HG03442 (cell line): Measurements from ENCODE around the gene ACYP2.
A peak's percentile ranks its signal among the peaks of the same experiment; 100 is the strongest.
"Not testable (repeated sequence)": the region's sequence is repeated elsewhere in the genome, so short reads cannot be mapped to it uniquely, and the experiment has no call there.

Source experiments
- ATAC-seq: cut with Tn5 transposase; IDR thresholded peaks from one replicate; pipeline ENCODE4 v1.9.1; 2021; ENCODE audit warnings: mild to moderate bottlenecking, moderate library complexity; ENCODE audit not compliant: unreplicated experiment

ACYP2 gene

DNA sequence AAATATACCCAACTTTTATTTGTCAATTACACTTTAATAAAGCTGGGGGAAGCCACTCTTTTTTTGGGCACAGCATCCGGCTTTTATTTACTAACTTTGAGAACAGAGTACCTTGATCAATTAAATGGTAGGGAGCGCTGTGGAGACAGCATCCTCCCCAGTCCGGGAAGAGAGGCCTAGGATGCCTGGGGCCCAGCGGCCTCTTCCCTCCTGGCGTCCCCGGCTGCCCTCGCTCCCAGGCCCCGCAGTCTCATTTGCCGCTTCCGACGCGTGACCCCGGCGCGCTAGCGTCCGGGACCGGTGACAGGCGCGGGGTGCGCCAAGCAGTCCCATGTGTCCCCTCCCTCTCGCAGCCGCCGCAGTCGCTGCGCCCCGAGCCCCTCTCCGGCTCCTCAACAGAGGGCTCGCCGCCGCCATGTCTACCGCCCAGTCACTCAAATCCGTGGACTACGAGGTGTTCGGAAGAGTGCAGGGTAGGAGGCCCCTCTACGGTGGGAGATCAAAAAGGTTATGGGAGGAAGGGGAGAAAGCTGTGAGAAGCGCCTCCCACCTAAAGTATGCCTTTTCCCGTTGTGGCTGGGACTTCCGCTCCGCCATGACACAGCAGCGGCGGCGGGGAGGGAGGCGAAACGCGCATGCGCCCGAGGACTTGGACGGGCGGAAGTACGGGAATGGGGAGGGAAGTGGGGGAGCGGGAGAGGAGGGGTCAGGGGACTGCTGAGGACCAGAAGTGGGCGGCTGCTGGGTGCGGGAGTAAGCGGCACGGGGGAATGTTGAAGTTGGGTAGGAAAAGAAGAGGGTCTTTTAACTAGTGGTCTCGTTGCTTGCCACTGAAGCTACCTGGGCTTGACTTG lies at the start of gene ACYP2:
TSS of gene ACYP2 (plus strand) at position 332 of the 854 bp plus-strand sequence.
- peak; percentile 83 for ATAC-seq

DNA sequence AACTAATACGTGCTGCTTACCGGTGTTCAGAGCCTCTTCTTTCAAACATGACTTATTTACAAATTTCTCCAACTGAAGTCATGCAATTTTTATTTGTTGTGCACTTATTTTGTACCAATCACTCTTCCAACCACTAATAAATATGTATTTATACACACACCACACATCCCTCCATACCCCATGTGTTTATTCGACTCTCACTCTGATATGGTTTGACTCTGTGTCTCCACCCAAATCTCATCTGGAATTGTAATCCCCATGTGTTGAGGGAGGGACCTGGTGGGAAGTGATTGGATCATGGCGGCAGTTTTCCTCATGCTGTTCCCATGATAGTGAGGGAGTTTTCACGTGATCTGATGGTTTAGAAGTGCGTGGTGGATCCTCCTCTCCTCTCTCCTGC lies 49.5 kb upstream of the ACYP2 start:
- ATAC-seq: no peak

DNA sequence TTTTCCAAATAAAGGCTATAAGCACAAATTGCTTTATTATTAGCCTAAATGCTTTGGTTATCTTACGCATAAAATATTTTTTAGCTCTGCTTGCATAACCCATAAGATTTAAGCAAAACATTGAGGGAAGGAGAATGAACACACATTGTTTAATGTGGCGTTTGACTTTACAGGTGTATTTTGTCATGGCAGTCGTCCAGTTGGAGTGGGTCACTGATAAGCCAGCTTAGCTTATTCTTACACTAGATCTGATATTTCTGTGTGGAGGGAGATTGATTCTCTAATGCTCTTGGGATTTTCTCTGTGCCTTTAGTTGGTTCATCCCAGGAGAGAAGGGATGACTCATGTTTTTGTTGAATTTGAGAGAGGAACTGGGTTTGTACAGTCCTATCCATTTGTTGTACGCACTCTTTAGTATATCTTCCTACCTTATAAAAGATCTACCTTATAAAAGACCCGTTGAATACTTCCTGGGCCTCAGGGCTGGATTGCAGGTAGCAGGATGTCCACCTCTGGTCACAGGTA lies 47.5 kb upstream of the ACYP2 start:
- no peak for ATAC-seq

DNA sequence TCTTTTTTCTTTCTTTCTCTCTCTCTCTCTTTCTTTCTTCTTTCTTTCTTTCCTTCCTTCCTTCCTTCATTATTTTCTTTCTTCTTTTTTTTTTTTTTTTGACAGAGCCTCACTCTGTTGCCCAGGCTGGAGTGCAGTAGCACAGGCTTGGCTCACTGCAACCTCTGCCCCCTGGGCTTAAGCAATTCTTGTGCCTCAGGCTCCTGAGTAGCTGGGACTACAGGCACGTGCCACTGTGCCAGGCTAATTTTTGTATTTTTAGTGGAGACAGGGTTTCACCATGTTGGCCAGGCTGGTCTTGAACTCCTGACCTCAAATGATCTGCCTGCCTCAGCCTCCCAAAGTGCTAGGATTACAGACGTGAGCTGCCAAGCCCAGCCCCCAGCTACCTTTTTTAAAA lies 42.9 kb upstream of the ACYP2 start:
- not testable (repeated sequence) for ATAC-seq

DNA sequence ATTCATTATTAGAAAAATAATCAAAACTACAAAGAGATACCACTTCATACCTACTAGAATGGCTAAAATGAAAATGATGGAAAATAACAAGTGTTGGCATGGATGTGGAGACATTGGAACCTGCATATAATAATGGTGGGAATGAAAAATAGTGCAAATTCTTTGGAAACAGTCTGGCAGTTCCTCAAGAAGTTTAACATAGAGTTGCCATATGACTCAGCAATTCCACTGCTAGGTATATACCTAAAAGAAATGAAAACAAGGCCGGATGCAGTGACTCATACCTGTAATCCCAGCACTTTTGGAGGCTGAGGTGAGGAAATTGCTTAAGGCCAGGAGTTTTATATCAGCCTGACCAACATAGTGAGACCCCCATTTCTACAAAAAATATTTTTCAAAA lies 41.6 kb upstream of the ACYP2 start:
- ATAC-seq: peak; percentile 88

DNA sequence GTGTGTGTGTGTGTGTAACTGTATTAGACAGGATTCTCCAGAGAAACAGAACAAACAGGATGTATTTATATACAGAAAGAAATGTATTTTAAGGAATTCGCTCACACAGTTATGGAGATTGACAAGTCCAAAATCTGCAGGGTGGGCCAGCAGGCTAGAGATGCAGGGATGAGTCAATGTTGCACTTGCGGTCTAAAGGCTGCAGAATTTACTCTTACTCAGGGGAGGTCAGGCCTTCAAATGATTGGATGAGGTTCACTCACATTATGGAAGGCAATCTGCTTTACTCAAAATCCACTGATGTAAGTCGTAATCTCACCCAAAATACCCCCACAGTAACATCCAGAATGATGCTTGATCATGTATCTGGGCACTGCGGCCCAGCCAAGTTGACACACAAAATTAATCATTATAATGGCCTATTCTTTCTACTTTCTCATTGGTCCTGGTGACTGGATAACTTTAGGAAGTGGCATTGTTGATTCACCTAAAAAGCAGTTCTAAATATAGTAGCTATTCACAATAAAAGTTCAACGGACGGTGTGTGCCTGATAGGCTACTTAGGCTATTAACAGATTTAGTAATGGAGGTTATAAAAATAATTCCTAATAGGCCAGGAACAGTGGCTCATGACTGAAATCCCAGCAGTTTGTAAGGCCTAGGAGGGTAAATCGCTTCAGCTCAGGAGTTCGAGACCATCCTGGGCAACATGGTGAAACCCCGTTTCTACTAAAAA lies 40.6 kb upstream of the ACYP2 start:
- ATAC-seq: no peak

DNA sequence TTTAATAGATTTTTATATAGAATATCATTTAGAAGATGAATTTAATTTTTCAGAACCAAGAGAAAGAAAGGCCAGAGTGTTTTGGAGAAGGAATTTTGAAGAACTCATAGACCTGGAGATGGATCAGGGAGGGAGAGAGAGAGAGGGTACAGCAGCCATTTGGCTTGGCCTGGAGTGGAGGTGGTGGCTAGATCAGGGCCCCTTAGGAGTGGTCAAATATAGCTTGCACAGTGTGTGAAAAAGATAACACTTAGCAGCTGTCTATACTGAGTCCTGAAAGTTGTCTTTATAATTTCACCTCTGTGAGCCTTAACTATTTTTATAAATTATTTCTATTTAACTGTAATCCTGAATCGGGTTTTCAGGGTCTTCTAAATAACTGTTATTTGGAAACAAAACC lies 38.8 kb upstream of the ACYP2 start:
- ATAC-seq: no peak

DNA sequence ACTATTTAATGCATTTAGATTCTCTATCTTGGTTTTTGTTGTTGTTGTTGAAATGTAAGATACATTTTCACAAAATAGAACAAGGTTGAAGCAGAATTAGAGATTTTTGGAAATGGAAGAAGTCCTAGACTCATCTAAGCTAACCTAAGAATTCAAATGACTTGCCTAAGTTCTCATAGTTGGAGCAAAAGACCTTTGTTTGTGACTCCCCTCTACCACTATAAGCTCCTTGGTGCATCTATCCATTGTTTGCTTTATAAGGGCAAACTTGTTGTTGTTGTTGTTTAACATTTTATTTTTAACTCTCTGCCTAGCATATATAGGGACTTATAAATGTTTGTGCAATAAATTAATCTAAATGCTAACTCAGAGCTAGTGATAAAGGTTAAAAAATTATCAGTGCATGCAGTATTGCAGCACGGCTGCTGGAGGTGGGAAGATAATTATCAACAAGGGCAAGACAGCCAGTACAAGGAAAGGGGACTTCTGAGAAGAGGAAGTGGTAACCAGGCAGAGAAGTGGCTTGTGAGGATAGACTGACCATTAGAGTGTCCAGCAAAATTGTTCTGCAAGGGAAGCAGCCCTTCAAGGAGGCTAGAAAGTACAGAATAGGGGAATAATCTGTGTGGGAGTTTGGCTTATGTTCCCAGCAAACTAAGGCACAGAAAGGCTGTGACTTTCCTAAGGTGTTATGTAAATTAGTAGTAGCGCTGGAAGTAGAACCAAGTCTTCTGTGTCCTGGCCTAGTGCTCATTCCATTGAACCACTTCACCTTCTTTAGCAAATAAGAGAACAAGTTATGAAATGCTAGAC lies 38.1 kb upstream of the ACYP2 start:
- ATAC-seq: no peak

DNA sequence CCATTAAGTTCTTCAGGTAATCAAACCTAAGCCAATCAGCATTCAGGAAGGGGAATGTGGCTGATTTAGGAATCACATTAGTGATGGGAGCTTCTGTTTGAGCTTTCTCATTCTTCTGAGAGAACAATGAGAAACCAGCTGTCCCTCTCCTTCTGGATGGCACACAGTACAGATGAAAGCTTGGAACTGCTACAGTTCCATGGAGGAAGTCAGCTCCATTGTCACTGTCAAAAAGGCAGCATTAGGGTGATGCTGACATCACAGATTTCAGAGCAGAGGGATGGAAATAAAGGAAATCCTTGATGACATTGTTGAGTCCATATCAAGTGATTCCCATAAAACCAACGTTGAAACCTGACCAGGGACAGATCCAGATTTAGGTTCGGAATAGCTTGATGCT lies 36.1 kb upstream of the ACYP2 start:
- no peak for ATAC-seq

DNA sequence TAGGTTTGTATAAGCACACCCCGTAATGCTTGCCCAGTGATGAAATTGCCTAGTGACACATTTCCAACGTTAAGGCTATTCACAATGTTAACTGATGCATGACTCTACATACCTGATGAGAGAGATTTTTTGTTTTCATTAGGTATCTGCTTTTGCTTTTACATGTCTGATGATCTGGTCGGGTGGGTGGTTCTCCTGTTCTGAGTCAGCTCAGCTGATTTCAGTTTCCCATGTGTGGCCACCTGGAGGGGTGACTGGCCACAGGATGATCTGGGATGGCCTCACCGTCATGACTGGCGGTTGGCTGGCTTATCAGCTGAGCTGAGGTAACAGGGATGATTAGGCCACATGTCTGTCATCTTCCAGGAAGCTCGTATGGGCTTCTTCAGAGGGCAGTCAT lies 33.8 kb upstream of the ACYP2 start:
- peak; percentile 96 for ATAC-seq

DNA sequence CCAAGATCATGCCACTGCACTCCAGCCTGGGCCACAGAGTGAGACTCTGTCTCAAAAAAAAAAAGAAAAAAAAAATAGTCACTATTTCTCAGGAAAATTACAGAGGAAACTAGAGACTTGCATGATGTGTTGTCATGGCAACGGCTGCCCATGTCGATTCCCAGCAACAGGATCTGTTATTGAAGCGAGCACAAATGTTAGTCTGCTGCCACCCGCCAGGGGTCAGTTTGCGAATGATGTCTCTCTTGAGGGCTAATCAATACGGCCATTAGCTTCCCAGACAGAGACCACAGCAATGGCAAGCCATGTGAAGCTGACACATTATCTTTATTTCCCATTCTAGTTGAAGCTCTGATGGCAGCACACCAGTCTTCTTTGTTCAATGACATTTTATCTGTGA lies 32.4 kb upstream of the ACYP2 start:
- no peak for ATAC-seq

DNA sequence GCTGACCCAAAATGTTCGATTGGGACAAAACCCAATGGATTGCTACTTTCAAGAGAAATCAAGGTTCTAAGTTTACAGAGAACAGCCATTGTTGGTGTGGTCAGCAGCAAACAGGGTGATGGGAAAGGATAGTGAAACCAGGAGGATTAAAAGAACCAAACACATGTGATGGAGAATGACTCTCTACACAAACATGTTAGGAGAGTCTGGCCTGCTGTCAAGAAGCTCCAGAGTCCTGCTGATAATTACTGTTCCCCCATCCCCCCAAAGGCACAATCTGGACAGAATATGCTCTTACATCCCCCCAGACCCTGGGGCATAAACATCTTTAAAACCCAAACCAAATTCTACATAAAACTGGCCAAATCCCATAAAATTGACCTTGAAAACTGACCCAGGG lies 32.0 kb upstream of the ACYP2 start:
- no peak for ATAC-seq

DNA sequence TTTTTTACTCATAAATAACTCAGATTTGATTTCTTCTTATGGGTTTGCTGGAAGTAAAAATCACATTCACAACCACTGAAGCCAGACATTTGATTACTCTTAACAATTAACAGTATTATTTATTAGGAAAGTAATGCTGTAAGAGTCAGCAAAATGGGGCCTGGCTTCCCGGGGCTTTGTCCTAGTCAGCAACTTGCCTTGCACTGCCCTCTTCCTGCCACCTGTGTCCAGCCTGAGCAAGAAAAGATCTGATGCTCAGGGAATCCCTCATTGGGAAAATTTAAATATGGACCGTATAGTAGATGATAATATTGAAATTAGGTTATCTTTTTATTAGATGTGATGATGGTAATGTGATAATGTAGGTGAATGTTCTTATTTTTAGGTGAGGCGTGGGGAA lies 30.8 kb upstream of the ACYP2 start:
- ATAC-seq: no peak

DNA sequence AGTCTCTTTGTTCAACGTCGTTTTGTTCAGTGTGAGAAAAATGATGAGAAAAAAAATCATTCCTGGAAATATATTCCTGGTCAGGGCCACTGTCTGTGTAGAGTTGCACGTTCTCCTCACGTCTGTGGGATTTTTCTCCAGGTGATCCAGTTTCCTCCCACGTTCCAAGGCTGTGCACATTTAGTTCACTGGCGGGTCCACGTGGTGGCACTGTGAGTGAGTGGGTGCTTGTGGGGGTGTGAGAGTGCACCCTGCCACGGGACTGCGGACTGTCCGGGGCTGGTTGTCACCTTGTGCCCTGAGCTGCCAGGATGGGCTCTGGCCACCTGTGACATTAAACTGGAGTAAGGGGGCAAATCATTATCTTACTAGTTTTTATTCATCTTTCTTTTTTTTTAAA lies 30.3 kb upstream of the ACYP2 start:
- no peak for ATAC-seq

DNA sequence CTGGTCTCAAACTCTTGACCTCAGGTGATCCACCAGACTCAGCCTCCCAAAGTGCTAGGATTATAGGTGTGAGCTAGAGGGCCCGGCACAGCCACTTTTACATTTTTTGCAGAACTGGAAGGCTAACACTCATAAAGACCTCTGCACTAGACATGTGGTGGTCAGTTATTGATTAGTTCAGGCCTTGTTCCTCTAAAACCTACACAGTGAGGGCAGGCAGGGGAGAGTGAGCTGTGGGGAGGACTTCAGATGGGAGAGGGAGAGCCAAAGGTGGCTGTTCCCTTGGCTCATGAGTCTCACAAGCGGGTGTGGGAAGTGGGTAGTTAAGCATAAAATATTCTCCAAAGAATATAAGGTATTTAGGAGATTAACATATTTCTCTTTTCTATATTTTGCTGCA lies 29.3 kb upstream of the ACYP2 start:
- ATAC-seq: no peak

DNA sequence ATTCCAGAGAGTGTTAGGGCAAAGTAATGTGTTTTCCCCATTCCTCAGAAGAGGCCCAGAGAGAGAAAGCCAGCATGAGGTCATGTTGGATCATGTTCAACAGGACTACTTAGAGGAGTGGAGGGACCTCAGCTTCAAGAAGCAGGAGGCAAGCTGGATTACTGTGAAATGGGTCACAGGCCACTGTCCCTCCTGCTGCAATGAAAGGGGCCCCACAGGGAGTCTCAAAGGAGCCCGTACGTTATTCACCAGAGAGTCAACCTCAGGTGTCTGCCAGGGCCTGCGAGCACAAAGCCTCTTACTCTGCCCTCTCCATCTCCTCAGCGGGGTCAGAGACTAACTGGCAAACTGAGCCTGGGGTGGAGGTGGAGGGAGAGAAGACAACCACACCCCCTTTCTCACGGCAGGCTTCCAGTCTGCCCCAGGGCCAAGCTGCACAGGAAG lies 27.2 kb upstream of the ACYP2 start:
- no peak for ATAC-seq

DNA sequence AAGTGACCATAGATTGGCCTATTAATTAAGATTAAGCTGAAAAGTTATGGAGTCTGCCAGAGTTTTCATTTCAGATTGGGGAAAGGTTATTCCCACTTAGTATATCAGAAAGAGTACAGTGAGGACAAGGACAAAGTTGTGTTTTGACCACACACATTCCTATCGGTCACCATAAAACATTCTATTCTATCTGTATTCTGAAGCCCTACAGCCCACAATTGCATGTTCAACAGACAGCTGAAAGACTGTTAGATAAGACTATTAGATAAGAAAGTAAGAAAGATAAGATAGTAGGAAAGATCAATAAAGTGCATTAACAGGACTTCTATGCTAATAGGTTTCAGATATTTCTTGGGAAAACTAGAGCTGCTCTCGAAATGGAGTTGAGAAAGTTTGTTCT lies 26.7 kb upstream of the ACYP2 start:
- no peak for ATAC-seq

DNA sequence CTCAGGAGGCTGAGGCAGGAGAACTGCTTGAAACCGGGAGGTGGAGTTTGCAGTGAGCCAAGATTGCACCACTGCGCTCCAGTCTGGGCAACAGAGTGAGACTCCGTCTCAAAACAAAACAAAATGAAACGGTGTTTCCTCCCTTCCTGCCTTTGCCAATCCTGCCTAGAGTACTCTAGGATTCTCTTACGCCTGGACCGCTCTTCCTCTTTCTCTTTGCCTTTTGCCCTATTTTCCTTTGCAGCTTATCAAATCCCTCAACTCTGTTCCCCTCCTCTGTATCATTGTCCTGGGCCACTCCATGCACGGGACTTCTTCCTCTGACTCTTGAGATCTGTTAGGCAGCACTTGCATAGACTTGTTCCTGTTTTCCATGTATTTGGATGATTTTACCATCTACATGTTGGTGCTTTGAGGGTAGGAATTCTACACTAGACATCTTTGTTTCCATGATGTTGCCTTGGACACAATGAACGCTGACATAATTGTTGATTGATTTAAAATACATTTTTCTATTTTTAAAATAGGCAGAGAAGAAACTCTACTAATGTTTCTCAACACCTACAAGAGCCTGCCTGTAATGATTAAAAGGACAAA lies 24.8 kb upstream of the ACYP2 start:
- no peak for ATAC-seq

DNA sequence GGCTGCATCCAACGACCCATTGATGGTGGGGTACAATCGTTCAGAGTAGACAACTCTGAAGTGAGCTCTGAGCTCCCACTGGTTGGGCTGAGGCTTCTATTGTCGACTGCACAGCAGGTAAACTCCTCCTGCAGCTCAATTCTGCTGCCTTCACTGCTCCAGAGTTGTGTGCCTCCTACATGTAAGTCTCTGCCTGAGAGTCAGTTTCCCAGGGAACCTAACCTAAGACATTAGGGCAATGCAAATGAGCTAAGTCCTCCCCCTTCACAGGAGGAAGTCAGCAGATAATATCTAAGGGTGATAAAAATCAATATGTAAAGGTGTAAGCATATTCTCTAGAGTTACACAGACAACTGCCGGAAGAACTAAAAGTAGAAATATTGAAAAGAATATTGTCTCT lies 22.5 kb upstream of the ACYP2 start:
- peak; percentile 55 for ATAC-seq

DNA sequence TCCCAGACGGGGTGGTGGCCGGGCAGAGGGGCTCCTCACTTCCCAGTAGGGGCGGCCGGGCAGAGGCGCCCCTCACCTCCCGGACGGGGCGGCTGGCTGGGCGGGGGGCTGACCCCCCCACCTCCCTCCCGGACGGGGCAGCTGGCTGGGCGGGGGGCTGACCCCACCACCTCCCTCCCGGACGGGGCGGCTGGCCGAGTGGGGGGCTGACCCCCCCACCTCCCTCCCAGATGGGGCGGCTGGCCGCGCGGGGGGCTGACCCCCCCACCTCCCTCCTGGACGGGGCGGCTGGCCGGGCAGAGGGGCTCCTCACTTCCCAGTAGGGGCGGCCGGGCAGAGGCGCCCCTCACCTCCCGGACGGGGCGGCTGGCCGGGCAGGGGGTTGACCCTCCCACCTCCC lies 20.0 kb upstream of the ACYP2 start:
- not testable (repeated sequence) for ATAC-seq

DNA sequence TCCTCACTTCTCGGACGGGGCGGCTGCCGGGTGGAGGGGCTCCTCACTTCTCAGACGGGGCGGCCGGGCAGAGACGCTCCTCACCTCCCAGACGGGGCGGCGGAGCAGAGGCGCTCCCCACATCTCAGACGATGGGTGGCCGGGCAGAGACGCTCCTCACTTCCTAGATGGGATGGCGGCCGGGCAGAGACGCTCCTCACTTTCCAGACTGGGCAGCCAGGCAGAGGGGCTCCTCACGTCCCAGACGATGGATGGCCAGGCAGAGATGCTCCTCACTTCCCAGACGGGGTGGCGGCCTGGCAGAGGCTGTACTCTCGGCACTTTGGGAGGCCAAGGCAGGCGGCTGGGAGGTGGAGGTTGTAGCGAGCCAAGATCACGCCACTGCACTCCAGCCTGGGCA lies 19.3 kb upstream of the ACYP2 start:
- not testable (repeated sequence) for ATAC-seq
